Osteocyte (in vitro differentiated cells): Measurements from ENCODE around the gene ULK1. TPM values are rescaled to one million over a fixed set of nuclear protein-coding genes. Genes with fewer than 3 reads are reported as not detected.

Source experiments
- DNase-seq: peaks from one replicate; pipeline ENCODE4 v3.0.0; 2021; ENCODE audit warnings: mixed read lengths; ENCODE audit not compliant: unreplicated experiment; ENCODE audit errors: extremely low spot score
- H3K27ac Mint-ChIP-seq: one replicate; pipeline ENCODE4 v1.8.0; 2021; ENCODE audit warnings: mild to moderate bottlenecking, mixed read lengths; ENCODE audit not compliant: unreplicated experiment
- H3K27me3 Mint-ChIP-seq: one replicate; pipeline ENCODE4 v1.8.0; 2021; ENCODE audit warnings: mixed read lengths; ENCODE audit not compliant: unreplicated experiment
- H3K36me3 Mint-ChIP-seq: one replicate; pipeline ENCODE4 v1.8.0; 2021; ENCODE audit warnings: mixed read lengths; ENCODE audit not compliant: unreplicated experiment
- H3K4me1 Mint-ChIP-seq: one replicate; pipeline ENCODE4 v1.8.0; 2021; ENCODE audit warnings: mixed read lengths; ENCODE audit not compliant: unreplicated experiment
- H3K4me3 Mint-ChIP-seq: one replicate; pipeline ENCODE4 v1.8.0; 2021; ENCODE audit warnings: mild to moderate bottlenecking, moderate library complexity, mixed read lengths; ENCODE audit not compliant: unreplicated experiment
- H3K9me3 Mint-ChIP-seq: one replicate; pipeline ENCODE4 v1.8.0; 2021; ENCODE audit warnings: mixed read lengths; ENCODE audit not compliant: unreplicated experiment
- total RNA-seq: library from RNA; stranded (reverse); gene quantifications from 2 replicates; pipeline ENCODE4 v1.2.1, GENCODE V29; 2021
- TF ChIP-seq, protein P1 (sequence below): fragments of 200-600 bp; sonication (generic); IDR thresholded peaks from 2 replicates; pipeline ENCODE4 v1.5.0; 2021; ENCODE audit warnings: antibody characterized with exemption, mild to moderate bottlenecking, moderate library complexity

The ULK1 gene
- total RNA-seq, 1 donor from 2014 or later: 69.6 TPM

DNA sequence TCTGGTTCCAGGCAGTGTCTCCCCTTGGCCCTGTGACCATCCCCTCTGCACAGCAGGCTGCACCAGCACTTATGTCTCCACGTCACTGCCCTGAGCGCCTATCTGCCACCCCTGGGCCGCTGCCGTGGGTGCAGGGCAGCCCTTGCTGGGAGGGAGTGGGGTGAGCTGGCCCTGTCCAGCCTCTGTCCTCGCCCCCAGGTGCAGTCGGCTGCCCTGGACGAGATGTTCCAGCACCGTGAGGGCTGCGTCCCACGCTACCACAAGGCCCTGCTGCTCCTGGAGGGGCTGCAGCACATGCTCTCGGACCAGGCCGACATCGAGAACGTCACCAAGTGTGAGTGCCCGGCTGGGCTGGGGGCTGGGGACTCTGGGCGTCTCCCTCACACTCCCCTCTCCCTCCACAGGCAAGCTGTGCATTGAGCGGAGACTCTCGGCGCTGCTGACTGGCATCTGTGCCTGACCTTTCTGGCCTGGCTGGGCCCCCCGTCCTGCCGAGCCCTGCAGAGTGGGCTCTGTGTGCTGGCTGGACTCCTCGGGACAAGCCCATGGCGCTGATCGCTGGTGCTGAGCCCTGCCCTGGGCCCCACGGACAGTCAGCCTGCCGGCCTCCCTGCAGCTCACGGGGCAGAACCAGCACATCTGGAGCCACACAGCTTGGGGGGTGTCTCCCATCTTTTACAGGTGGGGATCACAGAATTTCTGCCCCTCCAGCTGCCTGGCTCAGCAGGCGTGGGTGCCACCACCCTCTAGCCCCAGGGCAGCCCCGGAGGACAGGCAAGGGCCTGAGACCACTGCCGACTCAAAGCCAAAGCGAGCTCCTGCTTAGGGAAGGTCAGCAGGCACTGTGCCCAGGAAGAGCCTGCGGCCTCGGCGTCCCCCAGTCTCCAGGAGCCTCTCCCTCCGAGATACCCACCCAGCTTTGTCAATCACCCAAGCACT is 26.7 kb downstream of the ULK1 start:
- H3K4me1 Mint-ChIP-seq: peaks cover 9% of the 10 kb centered on the region
- H3K27ac Mint-ChIP-seq: no peak overlapping the region
- no peak overlapping the region for H3K4me3 Mint-ChIP-seq
- H3K36me3 Mint-ChIP-seq: peaks cover 11% of the 10 kb centered on the region
- no peak for DNase-seq
- TF ChIP-seq, protein P1, sequence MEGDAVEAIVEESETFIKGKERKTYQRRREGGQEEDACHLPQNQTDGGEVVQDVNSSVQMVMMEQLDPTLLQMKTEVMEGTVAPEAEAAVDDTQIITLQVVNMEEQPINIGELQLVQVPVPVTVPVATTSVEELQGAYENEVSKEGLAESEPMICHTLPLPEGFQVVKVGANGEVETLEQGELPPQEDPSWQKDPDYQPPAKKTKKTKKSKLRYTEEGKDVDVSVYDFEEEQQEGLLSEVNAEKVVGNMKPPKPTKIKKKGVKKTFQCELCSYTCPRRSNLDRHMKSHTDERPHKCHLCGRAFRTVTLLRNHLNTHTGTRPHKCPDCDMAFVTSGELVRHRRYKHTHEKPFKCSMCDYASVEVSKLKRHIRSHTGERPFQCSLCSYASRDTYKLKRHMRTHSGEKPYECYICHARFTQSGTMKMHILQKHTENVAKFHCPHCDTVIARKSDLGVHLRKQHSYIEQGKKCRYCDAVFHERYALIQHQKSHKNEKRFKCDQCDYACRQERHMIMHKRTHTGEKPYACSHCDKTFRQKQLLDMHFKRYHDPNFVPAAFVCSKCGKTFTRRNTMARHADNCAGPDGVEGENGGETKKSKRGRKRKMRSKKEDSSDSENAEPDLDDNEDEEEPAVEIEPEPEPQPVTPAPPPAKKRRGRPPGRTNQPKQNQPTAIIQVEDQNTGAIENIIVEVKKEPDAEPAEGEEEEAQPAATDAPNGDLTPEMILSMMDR: no peak
- no peaks in the 10 kb centered on the region for H3K27me3 Mint-ChIP-seq
- H3K9me3 Mint-ChIP-seq: no peaks in the 10 kb centered on the region

DNA sequence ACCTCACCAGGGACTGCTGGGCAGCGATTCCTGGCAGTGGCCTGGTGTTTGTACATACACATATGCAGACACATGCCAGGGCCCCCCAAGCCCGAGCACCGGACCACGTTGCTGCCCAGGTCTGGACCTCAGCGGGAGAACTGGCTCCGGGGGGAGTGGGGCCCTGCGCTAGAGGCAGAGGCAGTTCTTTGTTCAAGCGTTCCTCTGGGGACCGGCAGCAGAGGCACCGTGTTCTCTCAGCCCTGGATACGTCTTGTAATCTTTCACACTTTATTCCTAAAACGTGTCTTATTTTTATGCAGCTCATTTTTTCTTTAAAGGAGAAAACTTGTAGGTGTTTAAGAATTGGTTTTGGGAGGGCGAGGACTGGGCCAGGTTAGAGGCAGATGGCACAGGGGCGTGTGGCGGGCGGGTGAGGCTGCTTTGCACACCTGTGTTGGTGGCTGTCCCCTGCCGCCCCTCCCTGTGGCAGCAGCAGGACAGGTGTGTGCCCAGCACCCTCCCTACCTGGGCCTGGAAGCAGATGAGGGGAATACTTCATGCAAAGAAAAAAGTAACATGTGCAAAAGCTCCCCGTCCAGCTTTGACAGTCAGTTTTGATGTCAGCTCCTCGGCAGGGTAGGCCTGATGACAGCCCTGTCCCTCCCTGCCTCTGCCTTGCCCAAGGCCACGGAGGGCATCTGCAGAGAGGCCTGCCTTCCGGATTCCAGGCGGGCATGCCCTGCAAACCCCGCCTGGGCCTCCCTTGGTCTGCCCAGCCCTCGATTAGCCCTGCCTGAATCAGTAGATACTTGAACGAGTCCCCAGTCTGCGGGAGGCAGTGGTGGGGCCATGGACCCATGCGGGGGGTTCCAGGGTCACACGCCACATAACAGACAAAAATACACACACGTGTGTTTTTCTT is 27.7 kb downstream of the ULK1 start:
- TF ChIP-seq, protein P1: no peak
- no peaks in the 10 kb centered on the region for H3K27me3 Mint-ChIP-seq
- H3K9me3 Mint-ChIP-seq: no peaks in the 10 kb centered on the region
- peaks cover 11% of the 10 kb centered on the region for H3K36me3 Mint-ChIP-seq
- DNase-seq: no peak
- no peak overlapping the region for H3K27ac Mint-ChIP-seq
- H3K4me3 Mint-ChIP-seq: no peak overlapping the region
- H3K4me1 Mint-ChIP-seq: peaks cover 9% of the 10 kb centered on the region

DNA sequence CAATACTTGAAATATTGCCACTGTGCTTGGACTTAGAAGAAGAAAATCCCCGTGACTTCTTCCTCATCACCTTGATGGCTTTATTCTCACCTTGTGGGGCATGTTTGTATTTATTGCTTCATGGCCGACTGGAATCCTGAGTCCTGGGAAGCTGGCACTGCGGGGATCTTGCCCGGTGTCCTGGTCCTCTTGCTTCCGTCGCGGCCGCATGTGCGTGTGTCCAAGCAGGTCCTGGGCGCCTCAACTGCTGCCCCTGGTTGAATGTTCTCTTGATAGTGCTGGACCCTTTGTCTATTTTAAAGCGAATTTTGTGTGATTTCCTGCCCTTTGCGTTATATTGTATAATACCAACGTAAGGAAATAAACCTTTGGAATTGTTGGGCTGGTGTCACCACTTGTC is 28.4 kb downstream of the ULK1 start:
- H3K4me3 Mint-ChIP-seq: no peak overlapping the region
- no peak for DNase-seq
- H3K4me1 Mint-ChIP-seq: peaks cover 9% of the 10 kb centered on the region
- TF ChIP-seq, protein P1: no peak
- H3K36me3 Mint-ChIP-seq: peaks cover 11% of the 10 kb centered on the region
- no peaks in the 10 kb centered on the region for H3K27me3 Mint-ChIP-seq
- no peaks in the 10 kb centered on the region for H3K9me3 Mint-ChIP-seq
- no peak overlapping the region for H3K27ac Mint-ChIP-seq

- Mint-ChIP-seq H3K27me3 (no peaks in the 10 kb centered on the region), H3K27ac (no peak overlapping the region), H3K36me3 (peaks cover 11% of the 10 kb centered on the region), H3K4me3 (no peak overlapping the region), H3K4me1 (peaks cover 9% of the 10 kb centered on the region), H3K9me3 (no peaks in the 10 kb centered on the region)
- TF ChIP-seq, protein P1: no peak
- DNase-seq: no peak
Measured at GRCh38 chr12:131923260-131923659, 28.8 kb downstream of the ULK1 start.
